Aorta (tissue), 5 donors: ENCODE results near the gene DBNDD2. TPM values are rescaled to one million over a fixed set of nuclear protein-coding genes. Genes with fewer than 3 reads are reported as not detected.

Source experiments
- ATAC-seq: fragments of 200-7000 bp; cut with Tn5 transposase; one replicate; pipeline ENCODE4 v1.9.1; 2022; ENCODE audit warnings: moderate library complexity; ENCODE audit not compliant: low FRiP score
- DNase-seq, 2 donors: peaks; one replicate each; pipeline ENCODE4 v3.0.0-alpha.2; 2020
- H3K27ac ChIP-seq, 2 donors: one replicate each; pipeline ENCODE4 v1.5.1; 2013; ENCODE audit warnings: low read length in 2 of 2, mild to moderate bottlenecking in 2 of 2, moderate library complexity in 2 of 2, control low read depth in 1 of 2, inconsistent platforms in 1 of 2, low read depth in 1 of 2
- H3K27me3 ChIP-seq, 2 donors: one replicate each; pipeline ENCODE4 v1.6.1; 2013; ENCODE audit warnings: control low read depth in 1 of 2, low read length in 1 of 2, mild to moderate bottlenecking in 1 of 2, moderate library complexity in 1 of 2; ENCODE audit not compliant: insufficient read depth in 2 of 2, control insufficient read depth in 1 of 2
- H3K36me3 ChIP-seq, 2 donors: one replicate each; pipeline ENCODE4 v1.6.1; 2013; ENCODE audit warnings: control low read depth in 1 of 2, low read length in 1 of 2, mild to moderate bottlenecking in 1 of 2; ENCODE audit not compliant: insufficient read depth in 2 of 2, control insufficient read depth in 1 of 2
- H3K4me1 ChIP-seq, 2 donors: one replicate each; pipeline ENCODE4 v1.6.1; 2013; ENCODE audit warnings: low read length in 2 of 2, control low read depth in 1 of 2, mild to moderate bottlenecking in 1 of 2, moderate library complexity in 1 of 2; ENCODE audit not compliant: insufficient read depth in 2 of 2, control insufficient read depth in 1 of 2
- H3K4me3 ChIP-seq, 2 donors: one replicate each; pipeline ENCODE4 v1.5.1; 2013; ENCODE audit warnings: low read length in 2 of 2, control low read depth in 1 of 2, mild to moderate bottlenecking in 1 of 2
- H3K9me3 ChIP-seq: one replicate; pipeline ENCODE4 v1.6.1; 2013; ENCODE audit warnings: mild to moderate bottlenecking, low read length; ENCODE audit not compliant: control insufficient read depth
- WGBS, 2 donors: extraction: QIAGEN DNeasy Blood & Tissue Kit; methylation state at CpG; one replicate each; pipeline ENCODE4 v1.1.7; 2013; 5-methylcytosine and 5-hydroxymethylcytosine counted together
- intact Hi-C, 2 donors: fragments of 100-400 bp; cut with DNase I; formaldehyde crosslinking; loops; one replicate each; pipeline versions ENCODE4 v1.14.2 to v1.15.0; 2022
- polyA plus RNA-seq, 2 donors: library from polyadenylated mRNA; stranded (reverse); fragments of 200-250 nt; gene quantifications; one replicate each; pipeline ENCODE4 v1.2.3, GENCODE V29; 2013
- total RNA-seq, 2 donors: library from RNA; stranded (reverse); fragmentation: NEBNext Ultra II Directional; extraction: Animal tissue kit (Norgen Biotek cat#: 25700); gene quantifications; one replicate each; pipeline ENCODE4 v1.2.1, GENCODE V29; 2021
- donor health status: healthy with polysubstance abuse.
- donor health status: Bipolar disorder and iron deficiency.
- donor health status: DM: no; HTN: no; CAD: no.
- donor health status: DM: no; HTN: no; CAD: no.
- donor health status: DM: yes; HTN: yes; CAD: no.

DBNDD2 gene
- total and polyA plus RNA-seq, 4 donors = 104 to 231 (median 131) TPM

DNA sequence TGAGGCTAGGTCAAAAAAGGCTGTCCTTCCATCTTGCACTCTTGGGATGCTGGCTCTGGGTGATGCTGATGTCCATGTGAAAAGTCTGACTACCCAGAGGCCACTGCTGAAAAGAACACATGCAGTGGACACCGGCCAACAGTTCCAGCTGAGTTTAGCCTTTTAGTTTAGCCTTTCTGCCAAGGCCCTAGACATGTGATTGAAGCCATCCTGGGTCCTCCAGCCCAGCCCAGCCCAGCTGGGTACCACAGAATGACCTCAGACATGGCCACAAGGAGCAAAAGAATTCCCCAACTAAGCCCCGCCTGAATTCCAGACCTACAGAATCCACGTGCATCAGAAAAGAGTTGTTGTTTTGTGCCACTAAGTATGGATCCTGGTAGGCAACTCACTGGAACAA is 25.2 kb downstream of the DBNDD2 start:
- Histone ChIP-seq H3K27ac (peak overlapping the region in 1 of 2 donors; percentile 85), H3K4me1 (no peaks in the 10 kb centered on the region), H3K9me3 (no peaks in the 10 kb centered on the region), H3K36me3 (no peaks in the 10 kb centered on the region), H3K27me3 (no peaks in the 10 kb centered on the region), H3K4me3 (no peak overlapping the region)
- 16 to 20% methylated on average over 3 of the region's 3 CpGs for WGBS, 2 donors
- intact Hi-C loops = loop anchor here in 1 of 2 donors (10.0 kb wide), 1 partner anchor 549 kb away; the partner anchor contains the start of gene YWHAB
- DNase-seq (peak in 1 of 2 donors; percentile 80), ATAC-seq (peak; percentile 77)

GRCh38 chr20:45433976-45434375 is 25.9 kb downstream of the DBNDD2 start:
- 94% methylated on average over 4 of the region's 4 CpGs for WGBS, 2 donors
- no peaks in the 10 kb centered on the region for H3K4me1 ChIP-seq
- no peaks in the 10 kb centered on the region for H3K36me3 ChIP-seq
- H3K4me3 ChIP-seq = no peak overlapping the region
- intact Hi-C loops = loop anchor here in 1 of 2 donors (10.0 kb wide), 1 partner anchor 549 kb away; the partner anchor contains the start of gene YWHAB
- ATAC-seq = no peak
- H3K27me3 ChIP-seq = no peaks in the 10 kb centered on the region
- no peaks in the 10 kb centered on the region for H3K9me3 ChIP-seq
- H3K27ac ChIP-seq = peak overlapping the region in 1 of 2 donors; percentile 54
- DNase-seq = no peak

DNA sequence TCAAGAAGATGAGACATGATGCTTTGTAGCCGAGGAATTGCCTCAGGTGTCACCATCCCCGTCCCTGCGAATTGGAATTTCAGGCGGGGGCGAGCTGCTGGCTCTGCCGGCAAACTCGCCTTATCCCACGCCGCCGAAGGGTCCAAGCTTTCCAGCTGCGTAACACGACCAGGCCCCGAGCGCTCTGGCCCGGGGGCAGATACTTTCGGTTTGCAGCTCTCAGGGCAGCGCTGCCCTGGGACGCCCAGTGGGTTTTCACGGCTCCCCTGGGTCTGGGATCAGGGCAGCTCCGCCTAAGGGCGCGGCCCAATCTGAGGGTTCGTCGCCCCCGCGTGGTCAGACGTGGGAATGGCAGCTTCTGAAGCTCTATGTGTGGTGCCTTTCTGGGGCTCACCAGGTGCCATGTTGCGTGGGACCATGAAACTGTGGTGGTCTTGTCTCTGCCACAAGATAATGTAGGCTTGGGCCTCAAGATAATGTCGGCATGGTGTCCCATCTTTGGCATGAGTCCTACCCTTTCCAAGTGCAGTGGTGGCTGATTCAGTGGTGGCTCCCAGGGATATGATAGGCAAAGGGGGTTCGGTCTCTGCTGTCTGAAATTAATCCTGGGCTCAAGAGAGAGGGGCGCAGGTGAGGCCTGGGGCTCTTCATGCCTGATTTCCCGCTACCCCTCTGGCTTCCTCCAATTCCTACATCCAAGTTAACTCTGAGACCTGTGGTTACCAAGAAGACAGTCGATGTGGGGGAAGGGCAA is 28.8 kb downstream of the DBNDD2 start:
- no peaks in the 10 kb centered on the region for H3K27me3 ChIP-seq
- 9 to 10% methylated on average over 33 of the region's 33 CpGs for WGBS, 2 donors
- H3K36me3 ChIP-seq = no peaks in the 10 kb centered on the region
- intact Hi-C loops = loop anchor here (1.0 to 10.0 kb wide), 5 partner anchors 62 to 552 kb away; partner anchors contain the start of gene YWHAB (in 1 of the 2)
- ATAC-seq (peak; percentile 97), DNase-seq (peak; percentile 93 to 97)
- peak overlapping the region; percentile 46 to 55 for H3K4me3 ChIP-seq
- H3K9me3 ChIP-seq = no peaks in the 10 kb centered on the region
- H3K4me1 ChIP-seq = no peaks in the 10 kb centered on the region
- H3K27ac ChIP-seq = peak overlapping the region in 1 of 2 donors; percentile 64

DNA sequence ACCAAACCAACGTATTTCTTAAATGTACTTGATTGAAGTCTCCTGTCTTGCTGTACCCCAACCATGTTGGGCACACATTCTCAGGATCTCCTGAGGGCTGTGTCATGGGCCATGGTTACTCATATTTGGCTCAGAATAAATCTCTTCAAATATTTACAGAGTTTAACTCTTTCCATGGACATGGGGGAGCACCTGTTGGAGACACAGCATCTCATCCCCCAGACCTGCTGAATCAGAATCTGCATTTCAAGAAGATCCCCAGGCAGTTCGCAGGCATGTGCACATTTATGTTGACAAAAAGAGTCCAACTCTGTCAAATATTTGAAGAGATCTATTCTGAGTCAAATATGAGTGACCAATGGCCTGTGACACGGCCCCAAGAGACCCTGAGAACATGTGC is 32.3 kb downstream of the DBNDD2 start:
- Histone ChIP-seq H3K4me3 (no peak overlapping the region), H3K4me1 (no peaks in the 10 kb centered on the region), H3K27me3 (no peaks in the 10 kb centered on the region), H3K36me3 (no peaks in the 10 kb centered on the region), H3K27ac (no peak overlapping the region), H3K9me3 (no peaks in the 10 kb centered on the region)
- DNase-seq (no peak), ATAC-seq (no peak)
- WGBS, 2 donors = 80 to 82% methylated on average over 3 of the region's 3 CpGs
- intact Hi-C loops = loop anchor here in 1 of 2 donors (2.0 to 10.0 kb wide), 2 partner anchors 122 to 334 kb away; no protein-coding TSS in a partner anchor

GRCh38 chr20:45440891-45441685 is 33.0 kb downstream of the DBNDD2 start:
- Histone ChIP-seq H3K27me3 (no peaks in the 10 kb centered on the region), H3K4me3 (no peak overlapping the region), H3K9me3 (no peaks in the 10 kb centered on the region), H3K27ac (no peak overlapping the region), H3K36me3 (no peaks in the 10 kb centered on the region), H3K4me1 (no peaks in the 10 kb centered on the region)
- intact Hi-C loops = loop anchor here in 1 of 2 donors (2.0 to 10.0 kb wide), 2 partner anchors 122 to 334 kb away; no protein-coding TSS in a partner anchor
- WGBS, 2 donors = 62 to 65% methylated on average over 5 of the region's 5 CpGs
- no peak for DNase-seq
- no peak for ATAC-seq

DNA sequence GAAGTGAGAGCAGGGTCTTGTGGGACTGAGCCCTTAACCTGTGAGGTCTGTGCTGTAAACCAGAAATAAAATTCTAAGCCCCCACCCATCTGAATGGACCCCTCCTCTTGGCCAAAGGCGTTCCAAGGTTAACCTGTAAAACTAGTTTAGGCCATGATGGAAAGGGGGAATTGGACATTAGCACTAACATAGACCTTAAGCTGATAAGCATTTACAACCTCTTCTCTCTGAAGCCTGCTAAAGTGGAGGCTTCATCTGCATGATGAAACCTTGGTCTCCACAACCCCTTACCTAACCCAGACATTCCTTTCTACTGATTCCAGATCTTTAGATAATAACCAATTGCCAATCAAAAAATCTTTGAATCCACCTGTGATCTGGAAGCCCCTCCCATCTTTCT is 33.7 kb downstream of the DBNDD2 start:
- Histone ChIP-seq H3K4me3 (no peak overlapping the region), H3K4me1 (no peaks in the 10 kb centered on the region), H3K27ac (no peak overlapping the region), H3K36me3 (no peaks in the 10 kb centered on the region), H3K9me3 (no peaks in the 10 kb centered on the region), H3K27me3 (no peaks in the 10 kb centered on the region)
- ATAC-seq = no peak
- intact Hi-C loops = loop anchor here in 1 of 2 donors (2.0 to 10.0 kb wide), 2 partner anchors 123 to 333 kb away; no protein-coding TSS in a partner anchor
- DNase-seq = no peak
- WGBS, 2 donors = 91 to 100% methylated on average over 1 of the region's 1 CpG

- Histone ChIP-seq H3K36me3 (no peaks in the 10 kb centered on the region), H3K27ac (no peak overlapping the region), H3K9me3 (no peaks in the 10 kb centered on the region), H3K27me3 (no peaks in the 10 kb centered on the region), H3K4me3 (no peak overlapping the region), H3K4me1 (no peaks in the 10 kb centered on the region)
- intact Hi-C loops = loop anchor here in 1 of 2 donors (10.0 kb wide), 1 partner anchor 331 kb away; no protein-coding TSS in a partner anchor
- DNase-seq (no peak), ATAC-seq (no peak)
Observed at GRCh38 chr20:45444050-45444449, 36.0 kb downstream of the DBNDD2 start.

GRCh38 chr20:45445805-45446562 is 37.9 kb downstream of the DBNDD2 start:
- ATAC-seq (no peak), DNase-seq (no peak)
- Histone ChIP-seq H3K27ac (no peak overlapping the region), H3K4me3 (no peak overlapping the region), H3K4me1 (no peaks in the 10 kb centered on the region), H3K9me3 (no peaks in the 10 kb centered on the region), H3K36me3 (no peaks in the 10 kb centered on the region), H3K27me3 (no peaks in the 10 kb centered on the region)
- WGBS, 2 donors = 70 to 75% methylated on average over 7 of the region's 7 CpGs
- intact Hi-C loops = loop anchor here in 1 of 2 donors (10.0 kb wide), 1 partner anchor 329 kb away; no protein-coding TSS in a partner anchor
